GM21528 (cell line): ENCODE data around the gene OBP2B.
"Not testable (repeated sequence)": the region's sequence is repeated elsewhere in the genome, so short reads cannot be mapped to it uniquely, and the experiment has no call there.

Source experiments
- ATAC-seq: cut with Tn5 transposase; IDR thresholded peaks from one replicate; pipeline ENCODE4 v1.9.1; 2021; ENCODE audit warnings: mild to moderate bottlenecking, moderate library complexity; ENCODE audit not compliant: unreplicated experiment, low FRiP score

OBP2B gene

DNA sequence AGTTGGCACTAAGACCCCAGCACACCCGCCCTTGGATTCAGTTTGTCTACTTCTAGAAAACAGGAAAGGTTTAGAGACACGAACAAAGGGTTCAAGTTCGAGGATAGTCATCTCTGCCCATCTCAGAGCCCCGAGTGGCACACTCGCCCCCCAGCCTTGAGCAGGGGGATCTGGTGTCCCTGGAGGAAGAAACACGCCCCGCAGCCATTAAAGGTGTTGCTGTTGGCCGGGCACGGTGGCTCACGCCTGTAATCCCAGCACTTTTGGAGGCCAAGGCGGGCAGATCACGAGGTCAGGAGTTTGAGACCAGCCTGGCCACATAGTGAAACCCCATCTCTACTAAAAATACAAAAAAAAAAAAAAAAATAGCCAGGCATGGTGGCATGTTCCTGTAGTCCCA is 39.4 kb downstream of the OBP2B start:
- ATAC-seq, result not testable (repeated sequence)

DNA sequence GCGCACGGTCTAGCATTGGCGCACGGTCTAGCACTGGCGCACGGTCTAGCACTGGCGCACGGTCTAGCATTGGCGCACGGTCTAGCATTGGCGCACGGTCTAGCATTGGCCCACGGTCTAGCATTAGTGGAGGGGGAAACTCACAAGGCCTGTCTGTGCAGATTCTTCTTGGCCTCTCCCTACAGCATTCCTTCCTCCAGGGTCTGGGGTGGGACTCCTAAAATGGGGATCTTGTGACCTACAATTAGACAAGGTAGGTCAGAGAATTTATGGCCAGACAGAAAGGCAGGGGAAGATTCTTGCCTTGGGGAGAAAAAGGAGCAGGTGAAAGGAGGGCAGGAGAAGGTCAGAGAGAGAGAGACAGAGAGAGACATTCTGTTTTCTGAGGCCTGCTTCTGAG is 39.9 kb downstream of the OBP2B start:
- ATAC-seq, result no peak

- no peak for ATAC-seq
Observed at GRCh38 chr9:133168432-133168831, 40.6 kb downstream of the OBP2B start.

DNA sequence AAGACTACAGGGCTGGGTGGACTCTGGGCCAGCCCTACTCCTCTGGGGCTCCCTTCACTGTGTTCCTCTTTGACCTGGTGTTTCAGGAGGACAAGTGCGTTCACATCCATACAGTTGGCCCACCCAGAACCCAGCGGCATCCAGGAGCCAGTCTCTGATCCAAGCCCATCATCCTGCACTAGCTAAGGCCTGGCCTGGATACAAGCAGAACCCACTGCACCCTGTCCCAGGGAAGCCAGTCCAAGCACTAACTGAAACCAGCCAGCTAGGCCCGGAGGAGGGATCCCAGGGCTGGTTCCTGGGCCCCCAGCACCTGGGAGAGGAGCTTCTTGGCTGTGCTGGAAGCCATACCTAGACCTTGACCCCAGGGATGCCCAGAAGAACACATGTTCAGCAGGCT is 41.3 kb downstream of the OBP2B start:
- no peak for ATAC-seq

GRCh38 chr9:133167096-133167730 is 41.8 kb downstream of the OBP2B start:
- no peak for ATAC-seq

- ATAC-seq, result no peak
Observed at GRCh38 chr9:133166392-133166791, 42.7 kb downstream of the OBP2B start.

GRCh38 chr9:133165452-133165730 is 43.7 kb downstream of the OBP2B start:
- ATAC-seq, result no peak

DNA sequence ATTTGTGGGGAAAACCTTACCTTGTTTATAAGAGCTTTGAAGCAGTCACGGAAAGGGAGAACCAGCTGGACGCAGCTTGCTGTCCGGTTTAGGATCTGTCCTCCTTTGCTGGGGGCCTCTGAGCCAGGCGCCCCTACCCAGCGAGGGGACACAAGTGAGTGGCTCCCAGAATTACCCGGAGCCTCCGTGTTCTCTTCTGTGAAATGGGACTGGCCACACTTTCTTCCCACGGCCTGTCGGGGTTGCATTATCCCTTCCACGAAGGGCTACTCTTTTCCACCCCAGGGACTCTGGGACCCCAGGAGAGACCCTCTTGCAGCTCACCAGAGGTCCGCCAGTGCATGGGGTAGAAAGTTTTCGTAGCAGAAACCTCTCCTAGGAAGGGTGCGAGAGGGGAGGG is 44.9 kb downstream of the OBP2B start:
- no peak for ATAC-seq

DNA sequence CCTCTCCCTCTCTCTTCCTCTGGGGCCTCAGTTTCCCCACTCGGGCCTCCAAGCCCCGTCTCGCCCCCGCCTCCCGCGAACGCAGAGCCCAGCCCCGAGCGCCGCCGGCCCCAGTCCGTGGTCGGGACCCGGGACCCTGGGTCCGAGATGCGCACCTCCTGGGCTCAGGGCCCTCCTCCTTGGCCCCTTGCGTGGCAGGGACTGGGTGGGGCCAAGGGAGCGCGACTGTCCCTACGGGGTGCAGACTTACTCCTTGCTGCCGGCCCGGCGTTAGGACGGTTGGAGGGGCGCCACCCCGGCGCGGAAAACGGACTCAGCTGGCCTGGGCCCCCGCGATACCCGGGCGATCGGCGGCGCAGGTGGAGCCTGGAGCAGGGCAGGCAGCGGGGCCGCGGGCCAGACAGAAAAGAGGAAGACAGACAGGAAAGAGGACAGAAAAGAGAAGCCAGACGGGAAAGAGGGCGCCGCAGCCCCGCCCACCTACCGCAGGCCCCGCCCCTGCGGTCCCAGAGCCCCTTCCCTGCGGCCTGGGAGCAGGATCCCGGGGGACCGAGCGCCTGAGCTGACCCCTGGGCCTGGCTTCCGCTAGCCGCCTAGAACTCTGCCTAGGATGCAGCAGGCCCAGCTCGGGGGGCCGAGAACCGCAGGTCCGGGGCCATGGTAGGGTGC is 45.4 kb downstream of the OBP2B start, which contains the start of gene GBGT1:
Gene GBGT1 (minus strand): TSS at position 411 of the 669 bp plus-strand sequence. CDS start 1,502 bp downstream, outside the sequence.
- no peak for ATAC-seq

GRCh38 chr9:133162861-133163503 is 46.1 kb downstream of the OBP2B start:
- ATAC-seq, result no peak

DNA sequence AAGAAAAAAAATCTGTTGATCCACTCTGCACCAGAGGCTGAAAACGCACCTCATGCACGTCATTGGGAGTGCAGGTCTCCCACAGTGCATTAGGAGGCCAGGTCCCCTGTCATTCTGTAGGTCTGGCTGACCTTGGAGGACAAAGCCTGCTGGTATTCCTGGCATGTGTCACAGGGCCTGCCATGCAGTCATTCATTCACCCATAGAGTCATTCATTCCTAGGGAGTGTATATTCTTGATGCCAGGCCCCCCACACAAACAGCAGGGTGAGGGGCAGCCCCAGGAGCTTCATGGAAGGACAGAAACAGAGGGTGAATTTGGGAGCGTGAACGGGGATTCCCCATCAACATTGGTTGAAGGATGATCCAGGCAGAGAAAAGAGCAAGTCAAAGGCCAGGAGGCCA is 47.5 kb downstream of the OBP2B start:
- no peak for ATAC-seq

DNA sequence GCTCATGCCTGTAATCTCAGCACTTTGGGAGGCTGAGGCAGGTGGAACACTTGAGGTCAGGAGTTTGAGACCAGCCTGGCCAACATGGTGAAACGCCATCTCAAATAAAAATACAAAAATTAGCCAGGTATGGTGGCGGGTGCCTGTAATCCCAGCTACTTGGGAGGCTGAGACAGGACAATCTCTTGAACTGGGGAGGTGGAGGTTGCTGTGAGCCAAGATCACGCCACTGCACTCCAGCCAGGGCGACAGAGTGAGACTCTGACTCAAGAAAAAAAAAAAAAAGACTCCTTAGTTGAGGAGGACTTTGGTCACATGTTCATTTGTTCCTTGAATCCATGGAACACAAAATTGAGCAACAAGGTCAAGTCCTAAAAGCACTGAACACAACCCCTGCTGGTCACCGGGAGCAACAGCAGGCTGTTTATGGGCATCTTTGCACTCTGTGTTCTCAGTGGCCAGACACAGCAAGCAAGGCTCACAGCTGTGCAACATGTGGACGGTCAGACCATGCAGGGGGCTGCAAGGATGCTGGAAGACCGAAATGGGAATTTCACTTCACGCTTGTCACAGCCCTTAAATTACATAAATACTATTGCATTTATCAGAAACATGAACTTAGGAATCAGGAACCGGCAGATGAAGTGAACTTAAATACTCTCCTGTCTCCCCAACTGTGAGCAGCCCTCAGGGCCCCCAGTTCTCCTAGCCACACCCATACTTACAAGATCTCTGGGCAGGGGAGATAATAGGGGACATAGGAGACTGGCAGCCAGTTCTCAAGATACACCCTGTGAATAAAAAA is 48.1 kb downstream of the OBP2B start:
- no peak for ATAC-seq

GRCh38 chr9:133158695-133159094 is 50.4 kb downstream of the OBP2B start:
- ATAC-seq, result no peak
